D721Med (cell line): ENCODE measurements around the gene MRPL2.
A peak's percentile ranks its signal among the peaks of the same experiment; 100 is the strongest.

ENCODE experiments used
- DNase-seq: peaks from one replicate; pipeline ENCODE4 v3.0.0; 2011; ENCODE audit warnings: low spot score; ENCODE audit not compliant: insufficient read length
- FAIRE-seq: peaks from 2 replicates; lab custom pipeline; 2011; peaks lifted over from hg19 to GRCh38; lab: Jason Lieb, UNC
- TF ChIP-seq, protein P1 (sequence below): IDR thresholded peaks from 2 replicates; pipeline ENCODE4 v1.5.1; 2012; ENCODE audit warnings: mild to moderate bottlenecking, control low read depth; ENCODE audit not compliant: insufficient read depth; ENCODE audit errors: missing control alignments

Gene MRPL2

DNA sequence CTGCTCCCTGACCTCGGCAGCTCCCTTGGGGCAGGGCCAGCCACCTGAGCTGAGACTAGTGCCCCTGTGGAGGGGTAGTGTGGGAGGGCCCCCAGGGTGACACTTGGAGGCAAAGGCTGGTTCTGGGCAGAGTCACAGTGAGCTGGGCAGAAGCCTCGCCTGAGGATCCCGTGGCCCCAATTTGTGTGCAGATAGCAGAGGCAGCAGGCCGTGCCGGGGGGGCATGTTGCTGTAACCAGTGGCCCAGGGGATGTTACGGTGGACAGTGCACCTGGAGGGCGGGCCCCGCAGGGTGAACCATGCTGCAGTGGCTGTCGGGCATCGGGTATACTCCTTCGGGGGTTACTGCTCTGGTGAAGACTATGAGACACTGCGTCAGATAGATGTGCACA, 42.3 kb downstream of the MRPL2 start:
- TF ChIP-seq, protein P1, sequence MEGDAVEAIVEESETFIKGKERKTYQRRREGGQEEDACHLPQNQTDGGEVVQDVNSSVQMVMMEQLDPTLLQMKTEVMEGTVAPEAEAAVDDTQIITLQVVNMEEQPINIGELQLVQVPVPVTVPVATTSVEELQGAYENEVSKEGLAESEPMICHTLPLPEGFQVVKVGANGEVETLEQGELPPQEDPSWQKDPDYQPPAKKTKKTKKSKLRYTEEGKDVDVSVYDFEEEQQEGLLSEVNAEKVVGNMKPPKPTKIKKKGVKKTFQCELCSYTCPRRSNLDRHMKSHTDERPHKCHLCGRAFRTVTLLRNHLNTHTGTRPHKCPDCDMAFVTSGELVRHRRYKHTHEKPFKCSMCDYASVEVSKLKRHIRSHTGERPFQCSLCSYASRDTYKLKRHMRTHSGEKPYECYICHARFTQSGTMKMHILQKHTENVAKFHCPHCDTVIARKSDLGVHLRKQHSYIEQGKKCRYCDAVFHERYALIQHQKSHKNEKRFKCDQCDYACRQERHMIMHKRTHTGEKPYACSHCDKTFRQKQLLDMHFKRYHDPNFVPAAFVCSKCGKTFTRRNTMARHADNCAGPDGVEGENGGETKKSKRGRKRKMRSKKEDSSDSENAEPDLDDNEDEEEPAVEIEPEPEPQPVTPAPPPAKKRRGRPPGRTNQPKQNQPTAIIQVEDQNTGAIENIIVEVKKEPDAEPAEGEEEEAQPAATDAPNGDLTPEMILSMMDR, result no peak
- DNase-seq, result no peak
- FAIRE-seq, result no peak

DNA sequence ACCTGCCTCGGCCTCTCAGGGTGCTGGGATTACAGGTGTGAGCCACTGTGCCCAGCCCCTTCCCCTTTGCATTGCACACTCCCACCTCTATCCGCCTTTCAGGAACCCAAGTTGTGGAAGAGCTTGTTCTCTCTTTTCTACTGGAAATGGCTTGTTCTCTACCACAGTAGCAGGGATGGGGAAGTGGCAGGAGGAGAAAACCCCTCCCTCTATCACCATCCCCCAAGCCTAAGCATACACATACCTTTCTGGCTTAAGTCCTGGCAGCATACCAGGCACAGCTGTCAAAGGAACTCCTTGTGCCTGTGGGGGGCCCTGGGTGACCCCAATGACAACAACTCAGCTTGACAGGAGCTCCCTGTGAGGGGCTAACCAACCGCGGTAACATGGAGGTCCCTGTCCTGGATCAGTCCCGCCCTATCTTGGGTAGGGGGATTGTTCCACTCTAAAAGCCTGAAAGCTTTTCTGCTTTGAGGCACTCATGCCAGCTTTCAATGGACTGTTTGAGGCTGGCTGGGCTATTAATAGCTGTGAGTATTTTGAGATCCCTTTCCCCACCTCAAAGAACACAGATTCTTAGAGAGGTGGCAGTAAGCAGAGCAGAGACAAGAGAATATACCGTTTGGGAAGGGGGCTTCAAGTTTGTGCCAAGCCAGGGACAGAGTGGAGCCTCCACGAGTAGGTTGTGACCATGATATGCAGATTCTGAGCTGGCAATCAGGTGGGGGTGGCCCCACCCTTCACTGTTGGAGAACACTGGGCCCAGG, 42.9 kb downstream of the MRPL2 start:
- DNase-seq (no peak), FAIRE-seq (no peak)
- TF ChIP-seq, protein P1, result no peak

DNA sequence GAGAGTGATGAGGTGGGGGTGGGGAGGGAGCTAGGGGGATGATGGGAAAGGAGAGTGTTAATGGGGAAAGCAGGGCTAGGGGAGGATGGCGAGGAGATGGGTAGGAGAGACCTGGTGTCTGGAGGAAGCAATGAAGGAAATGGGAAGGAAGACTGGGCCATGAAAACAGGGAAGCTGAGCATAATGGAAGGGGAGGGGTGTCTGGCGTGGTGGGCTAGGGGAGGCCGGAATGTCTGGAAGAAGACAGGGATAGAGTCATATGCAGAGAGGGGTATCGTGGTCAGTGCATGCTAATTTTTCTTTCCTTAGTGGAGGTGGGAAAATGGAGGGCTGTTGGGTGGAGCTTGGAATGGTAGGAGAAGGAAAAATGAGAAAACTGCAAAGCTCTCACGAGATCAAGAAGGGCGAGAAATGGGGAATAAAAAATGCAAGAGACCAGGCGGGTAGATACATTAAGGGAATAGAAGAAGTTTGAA, 44.8 kb downstream of the MRPL2 start:
- DNase-seq (peak; percentile 68), FAIRE-seq (no peak)
- TF ChIP-seq, protein P1, result no peak

DNA sequence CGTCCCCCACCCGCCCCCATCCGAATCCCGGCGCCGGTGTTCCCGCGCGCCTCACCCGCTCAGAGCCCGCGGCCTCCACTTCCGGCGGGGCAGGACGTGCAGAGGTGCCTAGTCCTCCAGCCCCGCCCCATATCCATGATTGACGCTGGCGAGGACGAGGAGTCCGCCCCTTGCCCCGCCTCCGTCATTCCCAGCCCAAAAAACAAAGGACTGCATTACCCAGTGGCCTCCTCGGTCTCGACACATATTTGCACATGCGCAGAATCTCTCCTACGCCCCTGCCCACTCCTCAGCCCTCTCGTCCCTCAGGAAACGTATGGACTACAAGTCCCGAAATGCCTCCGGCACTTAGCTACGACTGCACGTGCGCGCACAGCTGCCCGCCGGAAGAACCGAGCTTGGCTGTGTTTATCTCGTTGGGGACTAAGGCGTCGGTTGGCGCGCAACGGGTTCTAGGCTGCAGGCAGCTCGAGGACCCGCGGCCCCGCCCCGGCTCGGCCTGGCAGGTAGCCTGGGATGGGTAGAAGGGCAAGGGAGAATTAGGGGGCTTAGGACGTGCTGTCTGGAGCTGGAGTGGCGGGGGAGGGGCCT, 45.3 kb downstream of the MRPL2 start, which contains the start of the genes KLHDC3 and MEA1:
KLHDC3 (plus strand) TSS at position 407 of the 591 bp plus-strand sequence. CDS start 2,944 bp downstream, outside the sequence.
MEA1 (minus strand) TSS at position 104 of the 591 bp plus-strand sequence. CDS start 133 bp downstream, outside the sequence.
- TF ChIP-seq, protein P1, result no peak
- FAIRE-seq (peak; percentile 38), DNase-seq (peak; percentile 91)

DNA sequence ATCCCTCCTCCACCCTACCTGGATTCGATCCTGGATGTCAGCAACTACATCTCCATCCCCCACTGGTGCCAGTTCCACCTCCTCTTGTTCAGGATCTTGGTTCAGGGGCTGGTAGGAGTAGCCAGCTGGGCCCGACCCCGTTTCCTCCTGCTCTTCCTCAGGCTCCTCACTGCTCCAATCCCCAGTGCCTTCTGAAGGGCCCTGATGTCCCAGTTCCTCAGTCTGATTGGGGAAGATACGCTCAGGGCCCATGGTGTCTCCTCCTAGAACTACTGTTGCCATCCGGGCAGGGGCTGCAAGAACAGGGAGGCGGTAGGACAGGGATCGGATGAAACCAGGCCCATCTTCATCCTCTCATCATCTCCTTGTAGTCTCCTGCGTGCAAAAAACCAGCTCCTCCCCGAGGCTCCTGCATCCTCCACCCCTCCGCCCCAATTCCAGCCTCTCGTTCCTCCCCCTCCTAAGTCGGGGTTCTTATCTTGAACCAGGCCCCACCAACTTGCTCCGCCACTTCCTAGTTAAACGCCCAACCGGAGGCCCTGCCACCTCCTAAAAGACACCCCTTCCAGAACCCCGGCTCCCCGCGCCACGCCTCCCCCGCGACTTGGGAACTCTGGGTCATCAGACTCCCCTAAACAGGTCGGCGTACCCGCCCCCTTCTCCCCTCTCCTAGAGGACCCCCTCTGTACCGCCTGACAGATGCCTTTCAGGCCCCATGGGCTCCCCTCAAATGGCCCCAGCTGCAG, 46.0 kb downstream of the MRPL2 start:
- FAIRE-seq, result no peak
- DNase-seq, result no peak

DNA sequence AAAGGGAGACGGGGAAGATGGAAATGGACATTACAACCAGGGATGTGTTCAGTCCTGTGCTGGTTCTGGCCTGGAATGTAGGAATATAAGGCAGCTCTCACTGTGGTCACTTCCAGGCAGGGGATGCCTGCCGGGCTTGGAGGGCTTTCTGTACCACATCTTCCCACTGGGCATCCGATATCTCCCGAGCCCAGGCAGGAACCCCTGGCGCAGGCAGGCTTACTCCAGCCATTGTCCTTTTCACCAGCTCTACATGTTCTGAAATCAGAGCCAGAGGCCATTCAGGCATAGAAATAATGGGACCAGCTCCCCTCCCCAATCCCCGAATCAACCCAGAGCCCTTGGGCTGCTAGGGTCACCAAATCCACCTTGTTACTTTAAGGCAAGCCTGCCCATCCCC, 46.9 kb downstream of the MRPL2 start:
- FAIRE-seq (no peak), DNase-seq (no peak)
- TF ChIP-seq, protein P1, result no peak

More for the DNA sequence above, 46.0 kb downstream of the MRPL2 start:
- TF ChIP-seq, protein P1, result no peak
